ENCODE data around the gene SRSF9. TPM values are rescaled to one million over a fixed set of nuclear protein-coding genes. Genes with fewer than 3 reads are reported as not detected.

Gene SRSF9
- total RNA-seq, 1 donor from 2014 or later = 248 TPM

DNA sequence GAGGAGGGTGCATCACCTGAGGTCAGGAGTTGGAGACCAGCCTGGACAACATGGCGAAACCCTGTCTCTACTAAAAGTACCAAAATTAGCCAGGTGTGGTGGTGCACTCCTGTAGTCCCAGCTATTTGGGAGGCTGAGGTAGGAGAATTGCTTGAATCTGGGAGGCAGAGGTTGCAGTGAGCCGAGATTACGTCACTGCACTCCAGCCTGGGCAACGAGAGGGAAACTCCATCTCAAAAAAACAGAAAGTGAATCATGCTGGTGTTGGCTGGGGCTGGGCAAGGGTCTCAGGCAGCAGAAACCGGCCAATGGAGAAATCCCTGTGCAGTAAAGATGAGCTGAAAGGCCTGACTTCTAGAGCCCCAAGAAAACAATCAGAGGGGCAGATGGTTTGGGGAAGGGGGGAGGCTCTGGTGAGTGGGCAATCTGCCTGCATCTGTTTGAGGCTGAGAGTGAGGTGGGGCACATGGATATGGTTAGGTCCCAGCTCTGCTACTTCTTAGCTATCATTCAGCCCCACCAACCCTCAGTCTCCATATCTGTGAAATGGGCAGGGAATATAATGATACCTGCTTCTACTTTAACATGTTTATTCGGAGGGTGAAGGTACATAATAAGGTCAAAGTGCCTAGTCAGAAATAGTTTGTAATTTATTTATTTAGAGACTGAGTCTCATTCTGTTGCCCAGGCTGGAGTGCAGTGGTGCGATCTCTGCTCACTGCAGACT lies 52.9 kb downstream of the SRSF9 start:
- no peak for DNase-seq (ENCODE audit: extremely low spot score, unreplicated experiment)
- no peak overlapping the region for H3K4me3 Mint-ChIP-seq
- no peaks in the 10 kb centered on the region for H3K9me3 Mint-ChIP-seq
- peaks cover 12% of the 10 kb centered on the region for H3K4me1 Mint-ChIP-seq (ENCODE audit: unreplicated experiment)
- H3K27ac Mint-ChIP-seq = peak overlapping the region; percentile 18
- no peaks in the 10 kb centered on the region for H3K27me3 Mint-ChIP-seq
- TF ChIP-seq, protein P1, sequence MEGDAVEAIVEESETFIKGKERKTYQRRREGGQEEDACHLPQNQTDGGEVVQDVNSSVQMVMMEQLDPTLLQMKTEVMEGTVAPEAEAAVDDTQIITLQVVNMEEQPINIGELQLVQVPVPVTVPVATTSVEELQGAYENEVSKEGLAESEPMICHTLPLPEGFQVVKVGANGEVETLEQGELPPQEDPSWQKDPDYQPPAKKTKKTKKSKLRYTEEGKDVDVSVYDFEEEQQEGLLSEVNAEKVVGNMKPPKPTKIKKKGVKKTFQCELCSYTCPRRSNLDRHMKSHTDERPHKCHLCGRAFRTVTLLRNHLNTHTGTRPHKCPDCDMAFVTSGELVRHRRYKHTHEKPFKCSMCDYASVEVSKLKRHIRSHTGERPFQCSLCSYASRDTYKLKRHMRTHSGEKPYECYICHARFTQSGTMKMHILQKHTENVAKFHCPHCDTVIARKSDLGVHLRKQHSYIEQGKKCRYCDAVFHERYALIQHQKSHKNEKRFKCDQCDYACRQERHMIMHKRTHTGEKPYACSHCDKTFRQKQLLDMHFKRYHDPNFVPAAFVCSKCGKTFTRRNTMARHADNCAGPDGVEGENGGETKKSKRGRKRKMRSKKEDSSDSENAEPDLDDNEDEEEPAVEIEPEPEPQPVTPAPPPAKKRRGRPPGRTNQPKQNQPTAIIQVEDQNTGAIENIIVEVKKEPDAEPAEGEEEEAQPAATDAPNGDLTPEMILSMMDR (conservative IDR thresholded peaks at IDR 0.05) = no peak
- H3K36me3 Mint-ChIP-seq = no peaks in the 10 kb centered on the region

DNA sequence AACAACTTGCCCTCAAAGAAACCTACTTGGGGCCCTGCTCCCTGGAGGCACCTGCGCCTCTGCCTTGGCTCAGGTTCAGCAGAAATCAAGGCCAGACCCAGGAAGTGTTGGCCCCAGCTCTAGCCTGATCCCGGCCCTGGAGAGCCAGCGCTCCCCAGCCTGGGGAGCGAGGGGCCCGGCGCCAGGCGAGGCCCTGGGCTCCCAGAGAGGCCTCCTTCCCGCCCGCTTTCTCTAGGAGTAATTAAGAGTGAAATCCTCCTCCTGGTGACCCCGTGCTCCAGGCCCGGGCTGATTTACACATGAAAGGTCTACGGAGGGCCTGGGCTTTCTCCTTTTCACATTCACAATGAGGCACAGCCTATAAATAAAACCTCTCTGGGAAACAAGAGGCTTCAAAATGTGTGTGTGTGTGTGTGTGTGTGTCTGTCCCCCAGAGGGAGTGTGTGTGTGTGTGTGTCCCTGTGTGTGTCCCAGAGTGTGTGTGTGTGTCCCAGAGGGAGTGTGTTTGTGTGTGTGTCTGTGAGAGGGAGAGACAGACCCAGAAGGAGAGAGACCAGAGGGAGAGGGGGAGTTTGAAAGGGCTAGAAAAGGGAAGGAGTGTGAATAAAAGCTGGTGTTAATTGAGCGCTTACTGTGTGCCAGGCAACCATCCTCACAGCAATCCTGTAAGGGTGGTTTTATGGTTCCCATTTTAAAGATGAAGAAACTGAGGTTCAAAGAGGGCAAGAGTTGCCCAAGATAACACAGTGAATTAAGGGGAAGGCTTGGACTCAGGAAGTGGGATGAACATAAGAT lies 55.5 kb downstream of the SRSF9 start:
- DNase-seq (ENCODE audit: extremely low spot score, unreplicated experiment) = no peak
- no peaks in the 10 kb centered on the region for H3K36me3 Mint-ChIP-seq
- no peak overlapping the region for H3K4me3 Mint-ChIP-seq
- H3K27ac Mint-ChIP-seq = peak overlapping the region; percentile 48
- H3K9me3 Mint-ChIP-seq = no peaks in the 10 kb centered on the region
- TF ChIP-seq, protein P1 (conservative IDR thresholded peaks at IDR 0.05) = no peak
- no peaks in the 10 kb centered on the region for H3K27me3 Mint-ChIP-seq
- H3K4me1 Mint-ChIP-seq (ENCODE audit: unreplicated experiment) = peaks cover 12% of the 10 kb centered on the region

DNA sequence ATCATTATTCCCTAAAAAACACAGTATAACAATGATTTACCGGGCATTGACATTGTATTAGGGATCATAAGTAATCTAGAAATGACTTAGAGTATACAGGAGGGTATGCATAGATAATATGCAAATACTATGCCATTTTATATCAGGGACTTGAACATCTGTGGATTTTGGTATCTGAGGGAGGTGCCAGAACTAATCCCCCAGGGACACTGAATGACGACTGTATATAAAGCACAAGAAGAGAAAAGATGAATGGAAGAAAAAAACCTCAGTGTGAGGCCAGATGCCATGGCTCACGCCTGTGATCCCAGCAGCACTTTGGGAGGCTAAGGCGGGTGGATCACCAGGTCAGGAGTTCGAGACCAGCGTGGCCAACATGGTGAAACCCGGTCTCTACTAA lies 57.1 kb downstream of the SRSF9 start:
- Mint-ChIP-seq H3K27ac (no peak overlapping the region), H3K27me3 (no peaks in the 10 kb centered on the region), H3K36me3 (no peaks in the 10 kb centered on the region), H3K4me1 (ENCODE audit: unreplicated experiment) (peaks cover 12% of the 10 kb centered on the region), H3K9me3 (no peaks in the 10 kb centered on the region), H3K4me3 (no peak overlapping the region)
- no peak for DNase-seq (ENCODE audit: extremely low spot score, unreplicated experiment)
- TF ChIP-seq, protein P1 (conservative IDR thresholded peaks at IDR 0.05) = no peak

Other genes starting within 250 kb of the SRSF9 start
- gene PXN, start 204.0 kb downstream of the SRSF9 start, total RNA-seq (ENCODE audit: low replicate concordance) = 60.7 and 127 TPM in 2 replicates
- gene RNU4-2, start 177.8 kb downstream of the SRSF9 start, total RNA-seq (ENCODE audit: low replicate concordance) = 6,693 and 9,065 TPM in 2 replicates
- gene RNU4-1, start 176.5 kb downstream of the SRSF9 start, total RNA-seq (ENCODE audit: low replicate concordance) = 4,376 and 7,253 TPM in 2 replicates
- 2.0 and 2.7 TPM in 2 replicates for gene SIRT4, start 167.4 kb downstream of the SRSF9 start, total RNA-seq (ENCODE audit: low replicate concordance)
- not detected in 2 replicates for gene PLA2G1B, start 142.0 kb downstream of the SRSF9 start, total RNA-seq (ENCODE audit: low replicate concordance)
- 22.0 and 71.7 TPM in 2 replicates for gene MSI1, start 100.6 kb downstream of the SRSF9 start, total RNA-seq (ENCODE audit: low replicate concordance)
- 400 and 501 TPM in 2 replicates for gene COX6A1, start 31.6 kb downstream of the SRSF9 start, total RNA-seq (ENCODE audit: low replicate concordance)
- gene TRIAP1, start 23.4 kb downstream of the SRSF9 start, total RNA-seq (ENCODE audit: low replicate concordance) = 46.6 and 65.2 TPM in 2 replicates
- 27.7 and 33.9 TPM in 2 replicates for gene GATC, start 23.3 kb downstream of the SRSF9 start, total RNA-seq (ENCODE audit: low replicate concordance)
- 403 and 451 TPM in 2 replicates for gene DYNLL1, start 26.4 kb upstream of the SRSF9 start, total RNA-seq (ENCODE audit: low replicate concordance)
- 28.7 and 35.6 TPM in 2 replicates for gene COQ5, start 59.4 kb upstream of the SRSF9 start, total RNA-seq (ENCODE audit: low replicate concordance)
- gene RNF10, start 64.6 kb upstream of the SRSF9 start, total RNA-seq (ENCODE audit: low replicate concordance) = 162 and 188 TPM in 2 replicates
- 45.6 and 55.2 TPM in 2 replicates for gene POP5, start 111.7 kb upstream of the SRSF9 start, total RNA-seq (ENCODE audit: low replicate concordance)
- 0.26 and 0.56 TPM in 2 replicates for gene CABP1, start 170.9 kb upstream of the SRSF9 start, total RNA-seq (ENCODE audit: low replicate concordance)
- 168 and 172 TPM in 2 replicates for gene MLEC, start 217.4 kb upstream of the SRSF9 start, total RNA-seq (ENCODE audit: low replicate concordance)
- 39.2 and 57.2 TPM in 2 replicates for gene UNC119B, start 240.7 kb upstream of the SRSF9 start, total RNA-seq (ENCODE audit: low replicate concordance)

All from type B pancreatic cell (in vitro differentiated cells).